HG03066 (cell line): ENCODE results near the gene PIP4K2A.

Experiments
- ATAC-seq: cut with Tn5 transposase; IDR thresholded peaks from one replicate; pipeline ENCODE4 v1.9.1; 2021; ENCODE audit warnings: low read depth; ENCODE audit not compliant: unreplicated experiment

Gene PIP4K2A

GRCh38 chr10:22624287-22624738, 90.1 kb downstream of the PIP4K2A start:
- ATAC-seq, result no peak

DNA sequence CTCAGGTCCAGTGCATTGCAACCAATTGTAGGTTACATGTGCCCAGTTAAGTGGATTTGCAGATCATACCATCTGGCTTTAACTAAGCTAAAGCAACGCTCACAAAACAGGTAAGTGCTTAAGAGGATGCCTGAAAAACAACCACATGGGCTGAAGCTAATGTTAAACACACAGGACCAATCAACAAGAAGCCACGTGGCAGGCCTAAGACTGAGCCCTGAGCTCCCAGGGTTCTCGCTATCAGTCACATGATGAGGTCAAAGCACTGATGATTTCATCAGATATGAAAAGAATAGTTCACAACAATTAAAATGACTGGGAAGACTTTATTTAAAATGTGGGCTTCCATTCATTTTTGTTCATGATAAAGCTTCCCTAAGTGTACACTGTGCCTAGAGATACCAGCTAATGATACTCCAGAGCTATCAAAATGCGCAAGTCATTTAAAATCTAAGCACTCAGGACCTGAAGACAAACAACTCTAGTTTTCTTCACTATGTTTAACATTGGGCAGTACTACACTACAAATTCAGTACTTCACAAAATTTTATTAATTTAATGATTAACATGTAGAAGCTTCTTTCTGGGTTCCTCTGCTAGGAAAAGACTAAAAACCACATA, 90.6 kb downstream of the PIP4K2A start:
- no peak for ATAC-seq

GRCh38 chr10:22622242-22622806, 92.1 kb downstream of the PIP4K2A start:
- ATAC-seq, result no peak

GRCh38 chr10:22621726-22622125, 92.7 kb downstream of the PIP4K2A start:
- ATAC-seq, result no peak

GRCh38 chr10:22620929-22621328, 93.4 kb downstream of the PIP4K2A start:
- ATAC-seq, result no peak

DNA sequence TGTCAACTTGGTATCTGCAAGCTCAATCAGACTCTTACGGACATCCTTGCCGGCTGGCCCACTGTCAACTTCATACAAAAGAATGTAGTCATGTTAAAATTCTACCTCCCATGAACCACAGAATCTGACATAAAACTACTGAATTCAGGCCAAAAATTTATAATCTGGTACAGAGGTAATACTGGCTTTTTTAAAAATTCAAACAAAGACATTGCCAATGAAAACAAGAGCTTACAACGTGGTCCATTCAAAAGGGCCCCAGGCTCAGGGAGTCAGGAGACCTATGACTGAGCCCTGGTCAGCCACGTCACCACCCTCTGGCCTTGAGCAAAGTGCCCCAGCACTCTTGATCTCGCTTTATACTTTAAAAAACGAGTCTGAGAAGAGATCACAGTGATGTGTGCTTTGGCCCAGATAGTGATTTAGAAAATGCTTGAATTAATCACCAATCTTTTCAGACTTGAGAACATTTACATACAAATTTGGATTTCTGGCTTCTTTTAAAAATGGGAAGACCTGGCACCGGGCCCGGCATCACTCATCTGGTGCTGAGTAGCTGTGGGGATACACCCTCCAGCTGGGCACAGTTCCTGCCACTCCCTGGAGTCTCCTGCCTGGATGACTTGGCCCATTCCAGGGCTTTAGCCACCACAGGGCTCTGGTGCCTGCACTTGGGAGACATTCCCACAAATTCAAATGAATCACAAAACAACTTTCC, 94.1 kb downstream of the PIP4K2A start:
- ATAC-seq, result no peak

DNA sequence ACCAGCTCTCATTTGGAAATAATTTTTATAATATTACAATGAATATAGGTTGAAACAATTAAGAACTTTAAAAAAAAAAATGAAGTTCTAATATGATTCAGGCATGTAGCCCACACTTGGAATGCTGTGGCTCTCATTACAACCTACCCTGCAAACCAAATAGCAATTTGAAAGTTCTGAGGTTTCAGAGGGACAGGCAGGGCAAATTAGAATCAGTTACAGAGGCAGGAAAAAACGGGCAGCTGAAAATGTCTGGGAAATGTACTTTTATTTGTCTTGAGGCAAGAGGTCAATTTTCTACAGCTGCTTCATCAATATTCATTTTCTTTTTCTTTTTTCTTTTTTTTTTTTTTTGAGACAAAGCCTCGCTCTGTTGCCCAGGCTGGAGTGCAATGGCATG, 95.3 kb downstream of the PIP4K2A start:
- no peak for ATAC-seq

DNA sequence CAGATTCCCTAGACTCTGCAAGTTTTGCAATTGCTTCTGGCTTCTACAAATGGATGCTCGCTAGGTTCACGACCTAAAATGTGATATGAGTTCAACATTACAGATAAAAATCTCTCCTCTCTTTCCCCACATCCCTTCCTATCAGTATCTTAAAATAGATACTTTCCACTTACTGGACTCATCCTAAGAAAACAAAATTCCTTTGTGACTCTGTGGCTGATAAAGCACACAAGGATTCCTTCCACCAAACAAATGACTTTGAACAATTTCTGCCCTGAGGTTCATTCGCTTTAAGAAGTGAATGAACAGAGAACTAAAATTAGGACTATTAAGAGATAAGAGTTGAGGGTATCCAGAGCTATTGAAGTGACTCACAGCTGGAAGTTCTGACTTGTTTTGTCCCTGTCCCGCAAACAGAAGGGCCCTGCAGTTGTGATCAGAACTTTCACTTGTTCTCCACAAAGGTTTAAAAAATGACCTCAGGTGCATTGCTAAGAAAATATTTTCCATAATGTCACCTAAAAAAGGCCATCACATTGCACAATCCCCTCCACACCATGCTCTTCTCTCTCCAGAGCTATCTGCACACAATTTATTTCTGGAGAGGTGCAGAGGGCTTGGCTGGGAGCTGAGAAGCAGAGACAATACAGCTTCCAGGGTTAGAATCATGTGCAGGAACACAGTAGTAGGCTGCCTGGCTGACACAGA, 96.1 kb downstream of the PIP4K2A start:
- no peak for ATAC-seq

DNA sequence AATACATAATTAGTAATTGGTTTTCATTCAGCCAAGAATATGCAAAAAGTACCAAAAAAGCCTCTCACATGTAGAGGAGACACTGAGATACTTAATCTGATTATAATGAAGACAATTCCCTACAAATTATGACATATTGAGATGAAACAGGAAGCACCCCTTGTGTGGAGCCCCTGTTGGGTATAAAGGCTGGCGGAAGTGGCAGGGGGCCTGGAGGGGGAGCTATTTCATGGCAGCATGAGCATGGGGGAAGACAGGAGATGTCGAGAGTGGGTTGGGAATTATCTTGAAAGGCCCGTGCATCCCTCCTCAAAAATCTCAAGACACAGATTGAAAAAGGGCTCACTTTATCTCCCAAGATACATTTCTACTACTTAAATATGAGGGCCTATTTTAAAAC, 96.9 kb downstream of the PIP4K2A start:
- no peak for ATAC-seq

GRCh38 chr10:22617051-22617450, 97.3 kb downstream of the PIP4K2A start:
- no peak for ATAC-seq

DNA sequence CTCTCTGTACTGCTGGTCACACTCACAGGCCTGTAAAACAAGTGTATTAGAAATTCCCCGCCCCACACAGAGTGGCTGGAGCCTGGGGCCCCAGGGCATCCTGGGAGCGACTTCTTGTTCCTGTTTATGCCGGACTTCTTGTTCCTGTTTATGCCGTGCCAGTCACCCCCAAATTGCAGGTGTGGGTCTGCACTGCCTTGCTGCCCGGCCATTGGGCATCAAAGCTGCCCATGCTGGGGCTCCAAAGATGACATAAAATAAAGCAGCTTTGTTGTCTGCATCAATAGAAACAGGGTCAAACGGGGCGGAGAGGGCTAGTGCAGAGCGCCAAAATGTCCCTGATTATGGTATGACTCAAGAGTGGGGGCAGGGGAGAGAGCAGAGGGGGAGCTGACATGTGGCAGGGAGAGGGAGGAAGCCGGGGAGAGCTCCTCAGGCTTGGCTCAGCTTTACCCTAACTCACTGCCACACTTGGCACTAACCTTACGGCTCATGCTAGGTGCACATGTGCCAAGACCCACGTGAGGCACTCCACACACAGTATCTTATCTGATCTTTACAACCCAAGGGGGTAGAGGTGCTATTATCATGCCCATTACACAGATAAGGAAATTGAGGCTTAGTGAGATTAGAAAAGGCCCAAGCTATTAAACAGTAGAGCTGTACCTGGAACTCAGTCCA, 98.4 kb downstream of the PIP4K2A start:
- ATAC-seq, result peak; percentile 60

DNA sequence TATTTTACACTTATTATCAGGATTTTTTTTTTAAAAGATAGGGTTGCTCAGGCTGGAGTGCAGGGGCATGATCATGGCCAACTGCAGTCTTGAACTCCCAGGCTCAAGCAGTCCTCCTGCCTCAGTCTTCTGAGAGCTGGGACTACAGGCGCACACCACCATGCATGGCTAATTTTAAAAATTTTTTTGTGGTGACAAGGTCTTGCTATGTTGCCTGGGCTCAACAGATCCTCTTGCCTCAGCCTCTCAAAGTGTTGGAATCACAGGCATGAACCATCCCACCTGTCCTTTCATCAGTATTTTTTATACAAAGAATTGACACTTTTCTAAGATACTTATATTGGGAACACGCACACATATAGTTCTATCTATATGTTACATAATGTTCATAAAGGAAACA, 99.3 kb downstream of the PIP4K2A start:
- no peak for ATAC-seq

DNA sequence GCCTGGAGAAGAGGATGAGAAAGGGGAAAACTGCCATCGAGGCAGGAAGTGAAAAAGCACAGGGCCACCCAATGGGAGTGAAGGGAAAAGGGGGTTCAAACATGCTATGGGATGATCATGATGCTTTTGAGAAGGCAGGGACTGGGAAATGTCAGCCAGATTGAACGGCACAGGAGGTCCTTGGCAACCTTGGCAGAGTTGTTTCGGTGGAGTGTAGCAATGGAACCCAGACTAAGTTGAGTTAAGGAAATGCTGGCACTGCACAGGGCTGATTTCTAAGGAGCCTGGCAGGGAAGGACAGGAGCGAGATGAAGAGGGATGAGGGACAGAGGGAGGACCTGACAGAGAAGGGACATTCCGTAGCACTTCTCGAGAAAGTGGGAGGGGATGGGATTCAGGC, 101.4 kb downstream of the PIP4K2A start:
- no peak for ATAC-seq

GRCh38 chr10:22612318-22612717, 102.1 kb downstream of the PIP4K2A start:
- no peak for ATAC-seq

DNA sequence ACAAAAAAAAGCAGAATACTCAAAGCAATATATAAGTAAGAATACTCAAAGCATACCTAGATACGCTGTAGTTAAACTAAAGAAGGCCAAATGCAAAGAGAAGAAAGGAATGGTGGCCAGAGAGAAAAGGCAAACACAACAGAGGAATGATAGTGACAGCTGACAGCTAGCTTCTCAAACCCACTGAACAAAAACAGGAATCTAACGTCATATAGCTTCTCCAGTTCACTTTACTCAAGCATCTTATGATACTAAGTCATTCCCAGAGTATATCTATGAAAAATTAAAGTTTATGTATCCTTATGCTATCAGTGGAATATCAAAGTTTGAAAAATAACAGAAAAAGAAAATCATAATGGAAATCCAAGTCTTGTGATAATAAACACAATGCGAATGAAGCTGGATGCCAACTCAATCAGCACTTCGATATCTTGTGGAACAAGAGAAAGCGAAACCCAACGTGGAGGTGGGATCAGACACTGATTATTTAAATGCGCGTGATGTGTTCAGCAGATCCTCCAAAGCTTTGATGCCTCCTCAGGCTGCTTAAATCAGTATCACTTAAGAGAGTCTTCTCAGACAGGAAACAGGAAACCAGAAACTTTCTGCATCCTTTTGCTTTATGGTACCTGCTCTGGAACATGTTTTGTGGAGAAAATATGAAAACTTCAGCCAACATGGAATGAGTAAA, 102.8 kb downstream of the PIP4K2A start:
- no peak for ATAC-seq

GRCh38 chr10:22610610-22611009, 103.8 kb downstream of the PIP4K2A start:
- no peak for ATAC-seq

DNA sequence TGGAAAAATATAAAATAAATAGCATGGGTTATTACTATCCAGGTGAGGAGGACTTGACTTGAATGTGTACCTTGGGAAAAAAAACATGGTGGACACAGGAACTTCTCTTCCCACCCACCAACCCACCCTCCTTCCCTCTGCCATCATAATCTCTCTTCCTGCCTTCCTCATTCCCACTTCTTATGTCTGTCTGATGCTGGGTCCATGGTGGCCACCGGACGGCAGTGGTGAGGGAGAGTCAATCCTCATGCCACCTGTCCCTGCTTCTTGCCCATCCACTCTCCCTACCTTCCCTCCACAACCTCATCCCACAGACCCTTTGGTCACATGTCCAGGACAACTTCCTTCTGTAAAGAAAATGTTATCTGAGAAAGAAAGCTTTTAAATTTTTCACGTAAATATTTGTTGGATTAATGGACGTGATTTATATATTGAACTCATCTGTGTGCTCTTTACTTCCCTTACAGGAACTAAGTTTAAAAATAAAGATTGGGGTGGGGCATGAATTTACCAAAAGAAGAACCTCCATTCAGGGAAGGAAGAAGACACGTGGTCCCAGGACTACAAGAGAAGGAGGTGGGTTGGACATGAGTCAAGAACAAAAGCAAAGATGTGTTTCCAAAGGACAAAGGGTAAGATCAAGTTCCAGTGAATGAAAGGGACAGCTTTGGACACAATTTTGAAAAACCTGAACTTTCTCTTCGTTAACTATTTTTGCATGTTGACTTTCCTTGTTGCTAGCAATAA, 104.5 kb downstream of the PIP4K2A start:
- ATAC-seq, result no peak

DNA sequence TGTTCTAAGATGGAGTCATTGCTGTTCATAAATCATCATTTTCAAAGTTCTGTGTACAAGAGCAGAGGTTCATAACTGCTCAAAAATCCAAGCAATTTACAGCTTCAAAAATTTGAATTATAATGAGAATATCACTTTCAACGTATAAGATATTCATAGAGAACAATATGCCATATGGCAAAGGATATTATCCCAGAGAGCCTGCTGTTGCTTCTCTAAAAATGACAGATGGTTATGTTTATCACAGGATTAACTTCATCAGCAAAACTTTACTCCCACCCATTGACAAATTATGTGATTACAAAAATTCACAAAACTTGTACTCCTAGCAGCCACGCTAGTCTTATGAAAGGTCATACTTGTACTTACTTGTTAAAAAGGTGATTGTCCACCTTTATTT, 105.1 kb downstream of the PIP4K2A start:
- no peak for ATAC-seq

GRCh38 chr10:22607261-22607660, 107.1 kb downstream of the PIP4K2A start:
- no peak for ATAC-seq
